Stimulated activated CD8-positive, alpha-beta memory T cell treated with anti-CD3 and anti-CD28 coated beads, Interleukin-15, amount 100 ng/mL, for 4 hours (primary cell): ENCODE measurements around the gene CCNB1IP1.
"Not testable (repeated sequence)": the region's sequence is repeated elsewhere in the genome, so short reads cannot be mapped to it uniquely, and the experiment has no call there.

Experiments
- DNase-seq, 2 donors: peaks; one replicate each; pipeline ENCODE4 v3.0.0-alpha.2; 2020; ENCODE audit warnings: low read depth in 2 of 2

CCNB1IP1 gene

GRCh38 chr14:20332431-20332787, 670 bp downstream of the CCNB1IP1 start:
- DNase-seq, result no peak

GRCh38 chr14:20331053-20331613, 1.9 kb downstream of the CCNB1IP1 start:
- DNase-seq, result no peak

GRCh38 chr14:20329355-20329754, 3.7 kb downstream of the CCNB1IP1 start:
- no peak for DNase-seq

DNA sequence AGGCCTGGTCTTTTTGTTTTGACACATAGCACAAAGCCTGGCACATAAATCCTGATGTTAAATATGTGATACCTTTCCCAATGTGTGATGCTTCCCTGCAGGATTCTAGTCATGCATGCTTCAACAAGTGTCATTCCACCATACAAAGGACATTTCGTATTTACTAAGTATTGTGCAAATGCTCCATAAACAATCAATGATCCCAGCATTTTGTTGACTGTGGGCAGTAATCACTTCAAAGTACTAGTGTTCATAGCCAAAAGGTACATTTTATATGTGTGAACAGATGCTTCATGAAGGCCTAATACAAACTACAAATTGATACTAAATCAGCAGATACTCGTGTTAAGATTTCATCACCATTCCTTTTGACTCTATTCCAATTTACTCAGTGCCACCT, 4.4 kb downstream of the CCNB1IP1 start:
- no peak for DNase-seq

- DNase-seq, result no peak
Observed at GRCh38 chr14:20327005-20327869, 5.8 kb downstream of the CCNB1IP1 start.

GRCh38 chr14:20317720-20318119, 15.4 kb downstream of the CCNB1IP1 start:
- no peak for DNase-seq

GRCh38 chr14:20314026-20314425, 19.1 kb downstream of the CCNB1IP1 start:
- no peak for DNase-seq

DNA sequence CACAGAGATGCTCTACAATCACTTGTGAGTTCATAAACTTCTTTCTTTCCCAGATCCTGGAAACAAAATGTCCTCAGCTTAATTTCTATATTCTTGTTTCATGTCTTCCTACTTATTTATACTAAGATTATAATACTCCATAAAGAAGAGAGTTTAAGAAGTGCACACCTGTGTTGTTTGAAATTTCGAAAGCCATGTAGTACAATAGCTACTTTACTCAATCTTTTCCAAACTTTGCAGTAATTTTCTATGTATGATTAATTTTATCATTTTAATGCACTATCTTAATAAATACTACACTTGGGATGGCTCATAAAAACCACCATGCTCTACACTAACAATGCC, 27.0 kb downstream of the CCNB1IP1 start:
- no peak for DNase-seq

GRCh38 chr14:20305265-20306078, 27.6 kb downstream of the CCNB1IP1 start, which contains the start of gene TTC5:
Gene TTC5, minus strand, starts transcription at chr14:20305951. Its CDS starts 14 bp downstream, at chr14:20305937.
- peak; percentile 75 to 81 for DNase-seq

GRCh38 chr14:20302042-20302755, 30.9 kb downstream of the CCNB1IP1 start:
- no peak for DNase-seq

DNA sequence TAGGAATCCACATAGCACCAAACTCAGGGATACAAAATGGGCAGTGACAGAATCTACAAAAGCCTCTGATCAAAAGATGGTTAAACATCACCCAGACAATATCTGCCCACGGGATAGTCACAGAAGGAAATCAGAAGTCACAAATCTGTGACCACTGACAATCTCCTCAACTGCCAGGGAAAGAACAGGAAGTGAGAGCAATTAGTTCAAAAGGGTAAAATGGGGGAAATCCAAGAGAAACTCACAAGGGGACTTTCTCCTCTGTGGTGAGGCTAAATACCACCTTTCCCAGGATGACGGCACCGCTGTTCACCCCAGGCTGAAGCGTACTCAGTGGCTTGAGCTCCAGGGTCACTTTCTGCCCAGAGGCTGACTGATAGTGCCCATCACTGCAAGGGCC, 38.0 kb downstream of the CCNB1IP1 start:
- DNase-seq, result no peak

- DNase-seq, result no peak
Observed at GRCh38 chr14:20294636-20295035, 38.4 kb downstream of the CCNB1IP1 start.

DNA sequence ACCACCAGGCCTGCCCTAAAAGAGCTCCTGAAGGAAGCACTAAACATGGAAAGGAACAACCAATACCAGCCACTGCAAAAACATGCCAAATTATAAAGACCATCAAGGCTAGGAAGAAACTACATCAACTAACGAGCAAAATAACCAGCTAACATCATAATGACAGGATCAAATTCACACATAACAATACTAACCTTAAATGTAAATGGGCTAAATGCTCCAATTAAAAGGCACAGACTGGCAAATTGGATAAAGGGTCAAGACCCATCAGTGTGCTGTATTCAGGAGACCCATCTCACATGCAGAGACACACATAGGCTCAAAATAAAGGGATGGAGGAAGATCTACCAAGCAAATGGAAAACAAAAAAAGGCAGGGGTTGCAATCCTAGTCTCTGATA, 51.1 kb downstream of the CCNB1IP1 start:
- not testable (repeated sequence) for DNase-seq

DNA sequence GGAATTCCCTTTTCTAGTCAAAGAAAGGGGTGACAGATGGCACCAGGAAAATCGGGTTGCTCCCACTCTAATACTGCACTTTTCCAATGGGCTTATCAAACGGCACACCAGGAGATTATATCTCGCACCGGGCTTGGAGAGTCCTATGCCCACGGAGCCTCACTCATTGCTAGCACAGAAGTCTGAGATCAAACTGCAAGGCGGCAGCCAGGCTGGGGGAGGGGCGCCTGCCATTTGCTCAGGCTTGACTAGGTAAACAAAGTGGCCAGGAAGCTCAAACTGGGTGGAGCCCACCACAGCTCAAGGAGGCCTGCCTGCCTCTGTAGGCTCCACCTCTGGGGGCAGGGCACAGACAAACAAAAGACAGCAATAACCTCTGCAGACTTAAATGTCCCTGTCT, 52.8 kb downstream of the CCNB1IP1 start:
- DNase-seq, result not testable (repeated sequence)

- DNase-seq, result no peak
Observed at GRCh38 chr14:20278414-20278813, 54.7 kb downstream of the CCNB1IP1 start.

DNA sequence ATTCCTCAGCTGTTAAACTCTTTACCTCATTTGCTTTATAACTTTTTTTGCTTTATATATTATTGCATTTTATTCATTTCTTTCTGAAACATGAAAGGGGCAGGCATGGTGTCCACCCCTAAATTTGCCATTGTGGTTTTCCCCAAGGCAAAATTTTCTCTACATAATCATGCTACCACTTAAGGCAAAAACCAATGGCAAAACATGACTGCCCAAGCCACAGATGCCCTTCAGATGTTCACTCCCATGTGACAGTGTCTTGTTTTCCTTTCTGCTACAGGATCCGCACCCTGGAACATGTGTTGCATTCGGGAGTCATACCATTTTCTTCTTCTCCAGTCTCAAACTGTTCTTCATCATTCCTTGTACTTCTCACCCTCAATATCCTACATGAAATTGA, 55.7 kb downstream of the CCNB1IP1 start:
- DNase-seq, result no peak

DNA sequence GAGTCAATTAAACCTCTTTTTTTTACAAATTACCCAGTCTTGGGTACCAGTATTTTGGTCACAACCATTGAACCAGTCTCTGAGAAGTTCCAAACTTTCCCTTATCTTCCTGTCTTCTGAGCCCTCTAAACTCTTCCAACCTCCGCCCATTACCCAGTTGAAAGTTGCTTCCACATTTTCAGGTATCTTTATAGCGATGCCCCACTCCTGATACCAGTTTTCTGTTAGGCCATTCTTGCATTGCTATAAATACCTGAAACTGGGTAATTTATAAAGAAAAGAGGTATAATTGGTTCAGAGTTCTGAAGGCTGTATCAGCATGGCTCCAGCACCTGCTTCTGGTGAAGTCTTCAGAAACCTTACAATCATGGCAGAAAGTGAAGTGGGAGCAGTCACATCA, 59.0 kb downstream of the CCNB1IP1 start:
- DNase-seq, result no peak

GRCh38 chr14:20264361-20264760, 68.7 kb downstream of the CCNB1IP1 start:
- not testable (repeated sequence) for DNase-seq

DNA sequence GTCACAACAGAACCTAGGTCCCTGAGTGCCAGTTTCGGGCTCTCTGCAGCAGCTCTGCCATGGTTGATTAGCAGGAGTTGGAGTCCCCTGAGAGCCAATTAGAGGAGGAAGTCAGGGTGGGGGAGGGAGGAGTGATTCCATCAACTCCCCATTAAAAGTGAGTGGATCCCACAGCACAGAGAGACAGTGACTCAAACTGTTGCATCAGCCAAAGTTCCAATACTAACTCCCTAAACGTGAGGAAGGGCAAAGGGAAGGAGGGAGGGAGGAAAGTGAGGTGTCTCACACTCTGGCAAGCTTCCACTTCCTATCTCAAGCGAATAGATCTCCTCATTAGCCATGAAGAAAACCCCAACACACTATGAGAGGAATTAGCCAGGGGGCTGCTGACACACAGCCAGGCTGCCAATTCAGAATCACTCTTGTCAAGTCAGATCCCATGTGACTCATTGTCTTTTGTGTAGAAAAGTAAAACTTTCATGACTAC, 70.4 kb downstream of the CCNB1IP1 start:
- DNase-seq, result no peak
